HEK293 (cell line): Measurements from ENCODE around the gene ANO7.

Experiments
- CTCF ChIA-PET: fragments of 350-600 bp; formaldehyde crosslinking; extraction: SDS; loops from one replicate; lab custom pipeline; 2021; ENCODE audit warnings: antibody characterized with exemption; lab: Yijun Ruan, JAX
- POLR2A ChIA-PET: fragments of 300-600 bp; formaldehyde crosslinking; extraction: SDS; loops from one replicate; lab custom pipeline; 2020; ENCODE audit warnings: antibody characterized with exemption, inconsistent platforms; lab: Yijun Ruan, JAX
- H3K27ac ChIP-seq: fragments of 200-500 bp; sonication (Bioruptor generic); 2 replicates; pipeline ENCODE4 v1.5.1; 2014; ENCODE audit warnings: low read depth, low read length, control low read depth, inconsistent platforms; ENCODE audit errors: extremely low read depth
- H3K36me3 ChIP-seq, 2 experiments: fragments of 200-500 bp in 1 of 2; sonication (Bioruptor generic) in 1 of 2; 1 replicate in 1 of 2; 2 replicates in 1 of 2; pipeline ENCODE4 v1.5.1; 2014 to 2017; ENCODE audit warnings: inconsistent platforms in 2 of 2, low read length in 2 of 2; ENCODE audit not compliant: control insufficient read depth in 2 of 2, insufficient read depth in 1 of 2
- H3K4me1 ChIP-seq: fragments of 200-500 bp; sonication (Bioruptor generic); 2 replicates; pipeline ENCODE4 v1.5.1; 2014; ENCODE audit warnings: mild to moderate bottlenecking, low read length, inconsistent platforms; ENCODE audit not compliant: control insufficient read depth, insufficient read depth
- H3K4me3 ChIP-seq: 2 replicates; pipeline ENCODE4 v1.5.1; 2011; ENCODE audit warnings: low read depth, mild to moderate bottlenecking, control low read depth, low read length, moderate library complexity
- H3K9me3 ChIP-seq: fragments of 200-500 bp; sonication (Bioruptor generic); 2 replicates; pipeline ENCODE4 v1.5.1; 2014; ENCODE audit warnings: low read depth, low read length, inconsistent platforms; ENCODE audit not compliant: control insufficient read depth, insufficient read depth
- BCL11B ChIP-seq: fragments of 450-650 bp; formaldehyde crosslinking; IDR thresholded peaks from 2 replicates; pipeline ENCODE4 v1.5.1; 2016; ENCODE audit warnings: low read depth, missing biosample characterization, missing genetic modification characterization
- GLI4 ChIP-seq: fragments of 450-650 bp; formaldehyde crosslinking; IDR thresholded peaks from 2 replicates; pipeline ENCODE4 v1.5.1; 2016; ENCODE audit warnings: missing biosample characterization, missing genetic modification characterization
- MYNN ChIP-seq: fragments of 450-650 bp; formaldehyde crosslinking; IDR thresholded peaks from 2 replicates; pipeline ENCODE4 v1.5.1; 2016; ENCODE audit warnings: missing biosample characterization, missing genetic modification characterization, borderline replicate concordance
- SCRT2 ChIP-seq: fragments of 450-650 bp; formaldehyde crosslinking; IDR thresholded peaks from 2 replicates; pipeline ENCODE4 v1.5.1; 2016; ENCODE audit warnings: missing biosample characterization, missing genetic modification characterization
- SP7 ChIP-seq: fragments of 450-650 bp; formaldehyde crosslinking; IDR thresholded peaks from 2 replicates; pipeline ENCODE4 v1.5.1; 2016; ENCODE audit warnings: missing biosample characterization, missing genetic modification characterization
- ZBTB7A ChIP-seq: fragments of 450-650 bp; formaldehyde crosslinking; IDR thresholded peaks from 2 replicates; pipeline ENCODE4 v1.5.1; 2016; ENCODE audit warnings: low read depth, missing biosample characterization, missing genetic modification characterization
- ZFP69B ChIP-seq: fragments of 450-650 bp; formaldehyde crosslinking; IDR thresholded peaks from 2 replicates; pipeline ENCODE4 v1.5.1; 2016; ENCODE audit warnings: missing biosample characterization, missing genetic modification characterization
- ZNF10 ChIP-seq: fragments of 450-650 bp; formaldehyde crosslinking; IDR thresholded peaks from 2 replicates; pipeline ENCODE4 v1.5.1; 2017; ENCODE audit warnings: missing biosample characterization, missing genetic modification characterization
- ZNF169 ChIP-seq: fragments of 450-650 bp; formaldehyde crosslinking; IDR thresholded peaks from 2 replicates; pipeline ENCODE4 v1.5.1; 2016; ENCODE audit warnings: missing biosample characterization, missing genetic modification characterization
- ZNF174 ChIP-seq: fragments of 450-650 bp; formaldehyde crosslinking; IDR thresholded peaks from 2 replicates; pipeline ENCODE4 v1.5.0; 2017; ENCODE audit warnings: missing biosample characterization, mild to moderate bottlenecking, missing genetic modification characterization
- ZNF324 ChIP-seq: fragments of 450-650 bp; formaldehyde crosslinking; IDR thresholded peaks from 2 replicates; pipeline ENCODE4 v1.5.1; 2016; ENCODE audit warnings: missing biosample characterization, missing genetic modification characterization
- ZNF354C ChIP-seq: fragments of 450-650 bp; formaldehyde crosslinking; IDR thresholded peaks from 2 replicates; pipeline ENCODE4 v1.5.1; 2016; ENCODE audit warnings: missing biosample characterization, missing genetic modification characterization, low read depth, borderline replicate concordance
- ZNF366 ChIP-seq: fragments of 450-650 bp; formaldehyde crosslinking; conservative IDR thresholded peaks from 2 replicates; pipeline ENCODE4 v1.5.1; 2016; ENCODE audit warnings: missing biosample characterization, missing genetic modification characterization
- ZNF416 ChIP-seq: fragments of 450-650 bp; formaldehyde crosslinking; IDR thresholded peaks from 2 replicates; pipeline ENCODE4 v1.5.1; 2016; ENCODE audit warnings: missing biosample characterization, missing genetic modification characterization
- ZNF48 ChIP-seq: fragments of 450-650 bp; formaldehyde crosslinking; IDR thresholded peaks from 2 replicates; pipeline ENCODE4 v1.5.1; 2016; ENCODE audit warnings: missing biosample characterization, missing genetic modification characterization
- ZNF544 ChIP-seq: fragments of 450-650 bp; formaldehyde crosslinking; IDR thresholded peaks from 2 replicates; pipeline ENCODE4 v1.5.0; 2017; ENCODE audit warnings: missing biosample characterization, missing genetic modification characterization
- ZNF548 ChIP-seq: fragments of 450-650 bp; formaldehyde crosslinking; IDR thresholded peaks from 2 replicates; pipeline ENCODE4 v1.5.1; 2016; ENCODE audit warnings: missing biosample characterization, missing genetic modification characterization
- ZNF571 ChIP-seq: fragments of 450-650 bp; formaldehyde crosslinking; IDR thresholded peaks from 2 replicates; pipeline ENCODE4 v1.5.0; 2017; ENCODE audit warnings: missing biosample characterization, missing genetic modification characterization
- ZNF585B ChIP-seq: fragments of 450-650 bp; formaldehyde crosslinking; IDR thresholded peaks from 2 replicates; pipeline ENCODE4 v1.5.1; 2016; ENCODE audit warnings: missing biosample characterization, missing genetic modification characterization
- ZNF596 ChIP-seq: fragments of 450-650 bp; IDR thresholded peaks from 2 replicates; pipeline ENCODE4 v1.5.0; 2018; ENCODE audit warnings: missing biosample characterization, mild to moderate bottlenecking, missing genetic modification characterization, moderate library complexity
- ZNF621 ChIP-seq: fragments of 450-650 bp; formaldehyde crosslinking; IDR thresholded peaks from 2 replicates; pipeline ENCODE4 v1.5.1; 2017; ENCODE audit warnings: missing biosample characterization, missing genetic modification characterization
- ZNF660 ChIP-seq: fragments of 450-650 bp; IDR thresholded peaks from 2 replicates; pipeline ENCODE4 v1.5.1; 2018; ENCODE audit warnings: missing biosample characterization, mild to moderate bottlenecking, missing genetic modification characterization
- ZNF768 ChIP-seq: fragments of 450-650 bp; formaldehyde crosslinking; IDR thresholded peaks from 2 replicates; pipeline ENCODE4 v1.5.1; 2018; ENCODE audit warnings: missing biosample characterization, mild to moderate bottlenecking, missing genetic modification characterization
- ZNF791 ChIP-seq: fragments of 450-650 bp; formaldehyde crosslinking; IDR thresholded peaks from 2 replicates; pipeline ENCODE4 v1.5.1; 2016; ENCODE audit warnings: missing biosample characterization, missing genetic modification characterization
- ZNF792 ChIP-seq: fragments of 450-650 bp; formaldehyde crosslinking; IDR thresholded peaks from 2 replicates; pipeline ENCODE4 v1.5.1; 2016; ENCODE audit warnings: missing biosample characterization, missing genetic modification characterization
- ZXDB ChIP-seq: fragments of 450-650 bp; formaldehyde crosslinking; IDR thresholded peaks from 2 replicates; pipeline ENCODE4 v1.5.1; 2016; ENCODE audit warnings: missing biosample characterization, missing genetic modification characterization
- TF ChIP-seq, protein P1 (sequence below): fragments of 450-650 bp; formaldehyde crosslinking; IDR thresholded peaks from 2 replicates; pipeline ENCODE4 v1.5.1; 2016; ENCODE audit warnings: missing biosample characterization, missing genetic modification characterization, borderline replicate concordance
- TF ChIP-seq, protein P2 (sequence below): fragments of 450-650 bp; formaldehyde crosslinking; IDR thresholded peaks from 2 replicates; pipeline ENCODE4 v1.5.1; 2017; ENCODE audit warnings: missing biosample characterization, mild to moderate bottlenecking, missing genetic modification characterization, moderate library complexity
- TF ChIP-seq, protein P3 (sequence below): fragments of 450-650 bp; formaldehyde crosslinking; IDR thresholded peaks from 2 replicates; pipeline ENCODE4 v1.5.1; 2016; ENCODE audit warnings: missing biosample characterization, missing genetic modification characterization
- TF ChIP-seq, protein P4 (sequence below): fragments of 450-650 bp; formaldehyde crosslinking; IDR thresholded peaks from 2 replicates; pipeline ENCODE4 v1.5.1; 2017; ENCODE audit warnings: missing biosample characterization, missing genetic modification characterization

Gene ANO7

DNA sequence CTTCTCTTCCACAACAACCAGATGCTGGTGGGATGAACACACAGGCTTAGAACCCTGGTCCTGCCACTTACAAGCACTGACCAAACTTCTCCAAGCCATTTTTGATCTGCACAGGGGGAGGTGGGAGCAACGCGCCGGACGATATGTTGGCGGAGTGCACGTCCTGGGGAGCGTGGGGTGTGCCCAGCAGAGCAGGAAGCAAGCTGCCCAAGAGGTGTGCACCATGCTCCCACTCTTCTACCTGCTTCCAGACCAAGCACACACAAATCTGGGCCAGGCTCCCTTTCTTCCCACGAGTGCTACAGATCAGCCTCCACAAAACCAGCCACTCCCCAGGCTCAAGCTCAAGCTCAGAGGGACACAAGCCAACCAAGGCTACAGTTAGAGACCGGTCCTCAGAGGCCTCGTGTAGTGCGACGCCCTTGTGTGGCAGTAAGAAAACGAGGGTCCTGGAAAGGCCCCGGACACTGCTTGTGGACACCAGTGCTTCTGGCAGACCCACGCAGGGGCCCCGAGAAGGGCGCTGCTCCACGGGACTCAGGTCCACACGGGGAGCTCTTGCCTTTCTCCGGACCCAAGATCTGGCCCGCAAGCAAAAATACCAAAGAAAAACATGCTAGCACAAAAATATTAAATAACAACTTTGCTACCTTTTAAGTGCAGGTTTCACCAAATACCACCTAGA lies 52.0 kb downstream of the ANO7 start (continued):
- TF ChIP-seq ZNF169 (tag by site-specific recombination): no peak

DNA sequence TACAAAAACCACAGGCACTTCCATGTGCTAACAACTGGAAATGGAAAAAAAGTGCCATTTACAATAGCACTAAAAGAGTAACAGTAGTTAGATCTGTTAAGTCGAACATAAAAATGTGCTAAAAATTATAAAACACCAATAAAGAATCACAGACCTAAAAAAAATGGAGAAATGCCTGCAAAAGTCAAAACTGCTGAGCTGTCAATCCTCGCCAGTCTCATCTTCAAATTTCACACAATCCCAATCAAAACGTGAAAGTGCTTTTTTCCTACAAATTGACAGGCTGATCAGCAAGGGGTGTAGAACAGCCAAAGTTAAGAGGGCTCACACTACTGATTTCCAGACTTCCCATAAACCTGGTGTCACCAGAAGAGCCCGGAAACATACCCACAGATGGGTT lies 53.2 kb downstream of the ANO7 start:
- Histone ChIP-seq H3K27ac (no peak overlapping the region), H3K9me3 (no peaks in the 10 kb centered on the region), H3K36me3 (peaks cover 42 to 98% of the 10 kb centered on the region in 2 experiments), H3K4me3 (no peak overlapping the region), H3K4me1 (no peaks in the 10 kb centered on the region)
- POLR2A ChIA-PET: no interaction called here
- CTCF ChIA-PET: interaction anchor here (0.7 kb wide), 1 partner anchor 401 kb away, joined by 3 read pairs; no protein-coding TSS in a partner anchor
- TF ChIP-seq ZXDB (tag by site-specific recombination) (no peak), ZNF416 (tag by site-specific recombination) (no peak), ZNF174 (tag by site-specific recombination) (no peak), ZNF544 (tag by site-specific recombination) (no peak), MYNN (no peak), ZNF548 (tag by site-specific recombination) (no peak), ZNF585B (tag by site-specific recombination) (no peak), ZFP69B (tag by site-specific recombination) (no peak), ZNF621 (tag by site-specific recombination) (no peak), SP7 (tag by site-specific recombination) (no peak), GLI4 (no peak), SCRT2 (no peak), ZNF571 (tag by site-specific recombination) (no peak), ZNF792 (tag by site-specific recombination) (no peak), ZNF791 (tag by site-specific recombination) (no peak), ZNF48 (tag by site-specific recombination) (no peak)
- TF ChIP-seq, protein P1, sequence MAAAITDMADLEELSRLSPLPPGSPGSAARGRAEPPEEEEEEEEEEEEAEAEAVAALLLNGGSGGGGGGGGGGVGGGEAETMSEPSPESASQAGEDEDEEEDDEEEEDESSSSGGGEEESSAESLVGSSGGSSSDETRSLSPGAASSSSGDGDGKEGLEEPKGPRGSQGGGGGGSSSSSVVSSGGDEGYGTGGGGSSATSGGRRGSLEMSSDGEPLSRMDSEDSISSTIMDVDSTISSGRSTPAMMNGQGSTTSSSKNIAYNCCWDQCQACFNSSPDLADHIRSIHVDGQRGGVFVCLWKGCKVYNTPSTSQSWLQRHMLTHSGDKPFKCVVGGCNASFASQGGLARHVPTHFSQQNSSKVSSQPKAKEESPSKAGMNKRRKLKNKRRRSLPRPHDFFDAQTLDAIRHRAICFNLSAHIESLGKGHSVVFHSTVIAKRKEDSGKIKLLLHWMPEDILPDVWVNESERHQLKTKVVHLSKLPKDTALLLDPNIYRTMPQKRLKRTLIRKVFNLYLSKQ: no peak
- TF ChIP-seq, protein P2, sequence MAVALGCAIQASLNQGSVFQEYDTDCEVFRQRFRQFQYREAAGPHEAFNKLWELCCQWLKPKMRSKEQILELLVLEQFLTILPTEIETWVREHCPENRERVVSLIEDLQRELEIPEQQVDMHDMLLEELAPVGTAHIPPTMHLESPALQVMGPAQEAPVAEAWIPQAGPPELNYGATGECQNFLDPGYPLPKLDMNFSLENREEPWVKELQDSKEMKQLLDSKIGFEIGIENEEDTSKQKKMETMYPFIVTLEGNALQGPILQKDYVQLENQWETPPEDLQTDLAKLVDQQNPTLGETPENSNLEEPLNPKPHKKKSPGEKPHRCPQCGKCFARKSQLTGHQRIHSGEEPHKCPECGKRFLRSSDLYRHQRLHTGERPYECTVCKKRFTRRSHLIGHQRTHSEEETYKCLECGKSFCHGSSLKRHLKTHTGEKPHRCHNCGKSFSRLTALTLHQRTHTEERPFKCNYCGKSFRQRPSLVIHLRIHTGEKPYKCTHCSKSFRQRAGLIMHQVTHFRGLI: no peak

DNA sequence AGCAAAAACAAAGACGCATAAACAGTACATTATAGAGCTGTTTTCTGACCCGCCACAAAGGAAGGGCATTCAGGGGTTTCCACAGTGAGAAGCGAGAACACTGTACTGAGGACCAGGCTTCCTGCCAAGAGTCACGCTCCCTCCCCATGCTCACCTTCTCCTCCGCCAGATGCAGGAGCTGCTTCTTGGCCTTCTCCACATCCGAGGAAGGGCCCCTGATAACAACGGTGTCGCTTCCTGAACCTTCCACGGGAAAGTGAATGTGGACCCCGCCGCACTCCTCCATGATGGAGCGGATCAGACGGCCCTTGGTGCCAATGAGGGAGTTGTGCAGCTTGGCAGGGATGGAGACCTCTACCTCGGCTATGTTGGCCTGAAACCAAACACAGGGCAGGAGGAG lies 53.8 kb downstream of the ANO7 start:
- ChIA-PET POLR2A (no interaction called here), CTCF (no interaction called here)
- H3K27ac ChIP-seq: no peak overlapping the region
- H3K9me3 ChIP-seq: no peaks in the 10 kb centered on the region
- peaks cover 46 to 98% of the 10 kb centered on the region in 2 experiments for H3K36me3 ChIP-seq
- no peak overlapping the region for H3K4me3 ChIP-seq
- no peaks in the 10 kb centered on the region for H3K4me1 ChIP-seq
- no peak for TF ChIP-seq ZNF324 (tag by site-specific recombination)
- TF ChIP-seq ZNF10: no peak
- TF ChIP-seq ZNF366 (tag by site-specific recombination): no peak
- TF ChIP-seq, protein P3, sequence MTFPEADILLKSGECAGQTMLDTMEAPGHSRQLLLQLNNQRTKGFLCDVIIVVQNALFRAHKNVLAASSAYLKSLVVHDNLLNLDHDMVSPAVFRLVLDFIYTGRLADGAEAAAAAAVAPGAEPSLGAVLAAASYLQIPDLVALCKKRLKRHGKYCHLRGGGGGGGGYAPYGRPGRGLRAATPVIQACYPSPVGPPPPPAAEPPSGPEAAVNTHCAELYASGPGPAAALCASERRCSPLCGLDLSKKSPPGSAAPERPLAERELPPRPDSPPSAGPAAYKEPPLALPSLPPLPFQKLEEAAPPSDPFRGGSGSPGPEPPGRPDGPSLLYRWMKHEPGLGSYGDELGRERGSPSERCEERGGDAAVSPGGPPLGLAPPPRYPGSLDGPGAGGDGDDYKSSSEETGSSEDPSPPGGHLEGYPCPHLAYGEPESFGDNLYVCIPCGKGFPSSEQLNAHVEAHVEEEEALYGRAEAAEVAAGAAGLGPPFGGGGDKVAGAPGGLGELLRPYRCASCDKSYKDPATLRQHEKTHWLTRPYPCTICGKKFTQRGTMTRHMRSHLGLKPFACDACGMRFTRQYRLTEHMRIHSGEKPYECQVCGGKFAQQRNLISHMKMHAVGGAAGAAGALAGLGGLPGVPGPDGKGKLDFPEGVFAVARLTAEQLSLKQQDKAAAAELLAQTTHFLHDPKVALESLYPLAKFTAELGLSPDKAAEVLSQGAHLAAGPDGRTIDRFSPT (tag by site-specific recombination): no peak
- TF ChIP-seq ZNF768 (tag by site-specific recombination): no peak
- no peak for TF ChIP-seq BCL11B (tag by site-specific recombination)
- TF ChIP-seq ZNF660 (tag by site-specific recombination): no peak
- TF ChIP-seq, protein P4, sequence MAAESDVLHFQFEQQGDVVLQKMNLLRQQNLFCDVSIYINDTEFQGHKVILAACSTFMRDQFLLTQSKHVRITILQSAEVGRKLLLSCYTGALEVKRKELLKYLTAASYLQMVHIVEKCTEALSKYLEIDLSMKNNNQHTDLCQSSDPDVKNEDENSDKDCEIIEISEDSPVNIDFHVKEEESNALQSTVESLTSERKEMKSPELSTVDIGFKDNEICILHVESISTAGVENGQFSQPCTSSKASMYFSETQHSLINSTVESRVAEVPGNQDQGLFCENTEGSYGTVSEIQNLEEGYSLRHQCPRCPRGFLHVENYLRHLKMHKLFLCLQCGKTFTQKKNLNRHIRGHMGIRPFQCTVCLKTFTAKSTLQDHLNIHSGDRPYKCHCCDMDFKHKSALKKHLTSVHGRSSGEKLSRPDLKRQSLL (tag by site-specific recombination): no peak
- TF ChIP-seq ZBTB7A (tag by site-specific recombination): no peak
- TF ChIP-seq ZNF596 (tag by site-specific recombination): no peak
- TF ChIP-seq ZNF354C (tag by site-specific recombination): no peak
